Renal cortex interstitium (tissue), 11 donors: ENCODE measurements around the gene OR51E1. TPM values are rescaled to one million over a fixed set of nuclear protein-coding genes. Genes with fewer than 3 reads are reported as not detected.
A peak's percentile ranks its signal among the peaks of the same experiment; 100 is the strongest.

Source experiments
- DNase-seq, 11 donors: peaks; one replicate each; pipeline ENCODE4 v3.0.0-alpha.2; 2013; ENCODE audit warnings: low read depth in 9 of 11, low spot score in 4 of 11; ENCODE audit errors: extremely low read depth in 1 of 11
- polyA plus RNA-seq, 3 donors: library from polyadenylated mRNA; unstranded; fragments of 120-200 nt; gene quantifications; one replicate each; pipeline ENCODE4 v1.2.1, GENCODE V29; 2013; ENCODE audit not compliant: insufficient read length in 3 of 3

The OR51E1 gene
- polyA plus RNA-seq, 3 donors = 1.4 to 1.8 (median 1.4) TPM

DNA sequence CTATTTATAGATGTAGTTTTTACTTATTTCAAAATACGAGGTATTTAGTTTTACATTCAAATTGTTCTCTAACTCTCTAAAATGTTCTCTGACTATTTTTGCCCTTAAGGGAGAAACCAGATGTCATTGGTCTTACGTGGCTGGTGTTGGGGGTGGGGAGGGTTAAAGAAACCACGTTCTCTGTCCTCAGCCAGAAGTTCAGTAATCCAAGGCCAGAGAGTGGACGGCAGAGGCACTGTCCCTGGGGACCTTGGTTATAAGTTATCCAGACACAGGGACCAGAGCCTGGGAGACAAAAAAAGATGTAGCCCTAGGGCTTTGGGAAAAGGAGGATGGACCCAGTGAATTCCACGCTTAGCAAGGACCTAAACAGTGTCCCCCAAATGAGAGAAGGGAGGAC lies 706 bp upstream of the OR51E1 start:
- DNase-seq = no peak

DNA sequence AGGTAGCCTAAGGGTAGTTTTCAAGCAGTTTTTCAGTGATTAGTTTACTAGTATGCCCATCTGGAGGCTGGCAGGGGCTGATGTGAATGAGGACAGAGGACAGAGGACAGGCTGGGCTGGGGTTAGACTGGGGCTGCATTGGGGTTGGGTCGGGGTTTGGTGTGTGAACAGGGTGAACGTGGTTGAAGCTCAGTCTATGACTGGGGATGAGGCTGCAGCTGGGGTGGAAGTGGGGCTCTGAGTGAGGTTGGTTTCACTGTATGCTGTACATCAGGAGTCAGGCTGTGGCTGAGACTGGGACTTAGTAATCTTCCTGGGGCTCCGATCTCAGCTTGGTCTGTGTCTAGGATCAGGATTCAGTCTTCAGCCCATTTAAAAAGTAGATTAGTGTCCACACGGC lies 451 bp downstream of the OR51E1 start:
- DNase-seq = no peak

DNA sequence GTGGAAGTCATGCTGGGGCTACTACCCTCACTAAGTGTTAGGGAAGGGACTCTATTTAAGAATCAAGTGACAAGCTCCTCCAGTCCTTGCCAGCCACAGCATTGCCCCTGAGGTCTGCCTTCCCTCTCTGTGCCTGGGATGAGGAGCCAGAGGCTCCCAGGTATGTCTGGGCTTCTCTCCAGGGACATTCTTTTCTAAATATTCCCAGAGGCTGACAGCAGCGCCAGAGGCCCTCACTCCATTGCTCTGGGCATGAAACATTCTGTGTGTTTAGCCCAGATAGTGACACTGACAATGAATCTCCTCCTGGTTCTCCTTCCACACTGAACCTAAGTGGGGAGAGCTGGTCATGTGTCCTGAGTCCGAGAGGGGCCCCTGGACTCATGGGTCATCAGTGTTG lies 2.2 kb downstream of the OR51E1 start:
- DNase-seq = no peak

DNA sequence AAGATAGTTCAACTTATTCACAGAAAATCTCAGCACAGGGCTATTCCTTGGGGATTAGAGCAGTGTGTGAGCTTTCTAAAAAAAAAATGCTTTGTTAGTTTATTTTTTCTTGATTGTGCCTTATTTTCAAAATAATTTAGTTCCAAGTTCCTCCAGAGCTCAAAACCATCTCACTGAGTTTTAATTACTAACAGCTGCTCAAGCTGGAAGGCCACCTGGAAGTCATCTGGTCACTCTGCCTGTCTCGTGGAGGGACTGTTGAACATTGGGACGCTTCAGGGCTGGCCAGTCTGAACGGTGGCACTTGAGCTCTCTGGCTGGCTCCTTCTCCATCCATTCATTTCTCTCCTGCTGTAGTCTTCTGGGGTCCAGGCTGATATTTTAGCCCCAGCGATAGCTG lies 4.0 kb downstream of the OR51E1 start:
- DNase-seq = no peak

DNA sequence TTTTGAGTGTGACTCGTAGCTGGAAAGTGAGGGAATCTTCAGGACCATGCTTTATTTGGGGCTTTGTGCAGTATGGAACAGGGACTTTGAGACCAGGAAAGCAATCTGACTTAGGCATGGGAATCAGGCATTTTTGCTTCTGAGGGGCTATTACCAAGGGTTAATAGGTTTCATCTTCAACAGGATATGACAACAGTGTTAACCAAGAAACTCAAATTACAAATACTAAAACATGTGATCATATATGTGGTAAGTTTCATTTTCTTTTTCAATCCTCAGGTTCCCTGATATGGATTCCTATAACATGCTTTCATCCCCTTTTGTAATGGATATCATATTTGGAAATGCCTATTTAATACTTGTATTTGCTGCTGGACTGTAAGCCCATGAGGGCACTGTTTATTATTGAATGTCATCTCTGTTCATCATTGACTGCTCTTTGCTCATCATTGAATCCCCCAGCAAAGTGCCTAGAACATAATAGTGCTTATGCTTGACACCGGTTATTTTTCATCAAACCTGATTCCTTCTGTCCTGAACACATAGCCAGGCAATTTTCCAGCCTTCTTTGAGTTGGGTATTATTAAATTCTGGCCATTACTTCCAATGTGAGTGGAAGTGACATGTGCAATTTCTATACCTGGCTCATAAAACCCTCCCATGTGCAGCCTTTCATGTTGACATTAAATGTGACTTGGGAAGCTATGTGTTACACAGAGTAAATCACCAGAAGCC lies 11.0 kb downstream of the OR51E1 start:
- no peak for DNase-seq

DNA sequence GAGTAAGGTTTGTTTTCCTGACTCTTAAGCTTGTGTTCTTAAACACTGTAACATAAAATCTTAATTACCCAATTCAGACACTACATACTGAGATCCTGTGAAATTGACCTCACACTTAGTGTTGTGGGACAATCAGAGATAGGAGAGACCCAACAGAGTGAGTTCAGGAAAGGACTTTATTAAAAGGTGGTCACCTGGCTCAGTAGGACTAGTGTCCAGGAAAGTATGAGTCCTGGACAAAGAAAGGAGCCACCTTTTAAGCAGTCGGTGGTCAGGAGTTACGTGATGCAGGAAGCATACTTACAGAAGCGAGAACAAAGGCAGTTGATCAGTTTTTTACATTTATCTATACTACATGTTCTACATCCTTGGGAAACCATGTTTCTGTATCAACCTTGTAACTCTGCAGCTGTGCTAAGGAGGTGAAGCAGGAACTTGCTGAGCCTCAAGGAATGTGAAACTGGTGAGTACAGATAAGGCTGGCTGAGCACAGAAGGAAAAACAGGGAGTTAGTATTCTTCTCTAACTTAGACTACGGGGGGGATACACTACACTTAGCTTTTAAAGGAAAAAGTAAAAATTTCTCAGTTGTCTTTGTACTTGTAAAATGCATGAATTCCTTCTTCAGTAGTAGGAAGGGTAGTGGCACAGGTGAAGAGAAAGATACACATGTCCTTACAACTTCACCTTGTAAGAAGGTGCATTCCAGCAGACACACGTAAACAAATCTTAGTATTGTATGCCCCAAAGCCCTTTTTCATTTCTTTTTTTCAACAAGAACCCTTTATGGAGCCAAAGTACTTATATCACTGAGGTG lies 15.1 kb downstream of the OR51E1 start:
- no peak for DNase-seq

DNA sequence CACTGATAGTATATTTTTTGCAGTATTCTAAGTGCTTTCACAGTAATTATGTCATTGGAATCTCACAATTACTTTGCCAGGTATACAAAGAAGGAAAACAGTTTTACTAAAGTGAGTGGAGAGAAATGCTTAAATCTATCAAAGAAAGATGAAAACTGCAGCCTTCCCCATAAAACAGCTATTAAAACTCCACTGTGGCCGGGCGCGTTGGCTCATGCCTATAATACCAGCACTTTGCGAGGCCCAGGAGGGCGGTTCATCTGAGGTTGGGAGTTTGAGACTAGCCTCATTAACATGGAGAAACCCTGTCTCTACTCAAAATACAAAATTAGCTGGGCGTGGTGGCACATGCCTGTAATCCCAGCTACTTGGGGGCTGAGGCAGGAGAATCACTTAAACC lies 19.1 kb downstream of the OR51E1 start:
- no peak for DNase-seq

DNA sequence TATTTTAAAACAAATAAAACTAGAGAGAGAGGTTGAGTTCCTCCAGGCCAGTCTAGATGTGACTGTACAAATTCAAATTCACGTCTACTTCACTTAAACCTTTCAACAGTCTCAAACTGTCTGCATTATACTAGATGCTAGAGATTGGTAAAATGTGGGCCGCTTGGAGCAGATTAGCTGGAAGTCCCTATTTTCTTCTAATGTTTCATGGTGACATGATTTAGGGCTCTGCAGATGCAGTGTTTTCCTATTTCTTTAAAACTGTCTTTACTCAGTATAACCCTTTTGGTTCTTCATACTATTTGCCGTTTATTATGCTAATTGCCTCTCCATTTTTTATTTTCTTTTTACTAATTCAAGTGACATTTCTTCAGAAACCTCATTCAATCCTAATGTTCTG lies 20.4 kb downstream of the OR51E1 start:
- no peak for DNase-seq

DNA sequence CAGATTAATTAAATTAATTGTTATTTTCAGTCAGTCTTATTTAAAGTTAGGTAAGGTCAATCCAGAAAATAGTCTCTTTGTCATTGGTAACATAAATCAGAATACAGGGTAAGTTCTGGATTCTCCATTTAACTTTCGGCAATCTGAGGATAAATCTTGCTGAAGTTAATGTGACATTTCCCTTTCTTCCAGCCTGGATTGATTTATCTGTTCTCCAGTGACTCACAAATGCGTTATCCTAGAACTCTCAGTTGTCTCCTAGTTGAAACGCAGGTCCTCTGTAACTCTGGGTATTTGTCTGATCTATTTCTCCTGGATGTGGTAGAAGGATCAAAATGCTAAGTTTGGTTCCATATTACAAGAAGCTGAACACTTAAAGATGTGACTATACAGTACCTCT lies 21.0 kb downstream of the OR51E1 start:
- no peak for DNase-seq

DNA sequence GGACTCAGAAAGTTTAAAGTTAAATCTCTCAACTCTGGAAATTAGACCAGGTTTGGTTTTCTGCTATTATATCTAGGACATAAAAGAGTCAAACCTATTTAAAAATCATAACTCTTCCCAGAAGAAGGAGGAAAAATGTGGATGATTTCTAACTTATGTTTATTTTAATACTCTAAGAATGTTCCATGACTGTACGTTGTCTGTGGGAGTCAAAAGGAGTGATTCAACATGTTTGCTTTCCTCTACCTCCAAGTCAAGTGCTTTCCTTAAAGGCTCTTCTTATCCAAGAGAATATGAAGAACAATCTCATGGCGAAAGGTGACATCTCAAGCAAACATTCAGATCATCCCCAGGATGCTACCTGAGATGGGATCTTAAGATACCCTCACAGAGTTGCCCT lies 21.6 kb downstream of the OR51E1 start:
- no peak for DNase-seq

DNA sequence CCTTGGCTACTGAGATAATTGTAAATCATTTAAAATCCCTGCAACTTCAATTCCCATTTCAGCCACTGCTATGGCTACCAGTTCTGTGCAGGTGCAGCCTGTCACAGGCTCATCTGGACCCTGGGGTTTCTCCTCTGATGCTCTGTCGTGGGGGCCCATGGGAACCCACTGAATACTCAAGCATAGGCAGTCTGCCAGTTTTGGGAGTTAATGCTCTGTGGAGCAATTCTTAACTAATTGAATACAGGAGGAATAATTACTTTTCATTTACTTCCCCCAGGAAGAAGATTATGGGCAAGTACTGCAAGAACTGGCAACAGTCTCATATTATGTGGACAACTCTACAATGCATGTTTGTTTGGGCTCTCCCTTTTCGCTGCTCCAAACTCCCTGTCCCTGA lies 28.0 kb downstream of the OR51E1 start:
- DNase-seq = no peak

DNA sequence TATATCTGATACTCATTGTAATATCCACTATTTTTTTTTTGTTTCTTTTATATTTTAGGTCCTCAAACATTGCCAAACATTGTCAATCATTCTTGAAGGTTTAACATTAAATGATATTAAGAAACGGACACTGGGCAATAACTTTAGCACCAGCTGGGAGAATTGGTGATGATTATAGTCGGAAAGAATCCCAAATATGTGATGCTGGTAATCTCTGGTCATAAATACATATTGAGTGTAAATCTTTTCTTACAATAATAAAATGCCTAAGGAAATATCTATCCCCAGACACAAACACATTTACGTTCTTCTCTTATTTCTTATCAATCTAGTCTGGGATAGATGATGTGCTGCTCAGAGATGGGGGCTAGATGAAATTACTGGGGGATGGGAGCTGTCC lies 28.7 kb downstream of the OR51E1 start:
- DNase-seq = no peak

DNA sequence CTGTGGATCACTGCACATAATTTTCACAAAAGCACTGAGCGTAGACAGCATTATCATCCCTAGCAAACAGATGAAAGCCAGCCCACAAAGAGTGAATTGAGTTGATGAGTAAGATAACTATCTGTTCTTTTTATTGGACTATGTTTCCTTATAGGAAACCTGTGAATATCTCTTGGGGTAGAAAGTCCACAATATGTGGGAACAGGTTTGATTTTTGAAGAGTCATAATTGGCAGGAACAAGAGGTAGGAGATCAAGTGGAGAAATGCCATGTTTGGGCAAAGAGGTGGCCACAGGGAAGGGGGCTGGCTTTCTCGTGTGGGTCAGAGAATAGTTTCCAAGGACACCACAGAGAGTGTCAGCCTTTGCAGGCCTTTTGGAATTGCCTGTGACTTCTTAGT lies 30.0 kb downstream of the OR51E1 start:
- DNase-seq = no peak

DNA sequence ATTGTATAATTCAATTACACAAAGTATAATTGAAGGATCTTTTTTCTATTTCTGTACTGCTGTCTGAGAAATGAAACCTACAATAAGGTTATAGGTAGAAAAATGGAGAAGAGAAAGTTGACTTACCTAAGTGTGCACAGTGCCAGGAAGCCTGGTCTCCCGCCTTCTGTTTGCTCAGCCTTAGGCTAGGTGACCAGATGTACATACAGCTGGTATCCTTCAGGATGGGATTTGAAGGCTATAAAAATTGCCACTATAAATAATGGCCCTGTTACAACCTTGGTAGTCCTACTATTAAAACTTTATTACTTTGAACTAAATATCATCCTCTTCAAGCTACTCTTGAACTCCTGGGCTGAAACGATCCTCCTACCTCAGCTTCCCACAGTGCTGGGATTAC lies 34.2 kb downstream of the OR51E1 start:
- peak in 3 of 11 donors; percentile 25 to 66 (median 53) for DNase-seq

DNA sequence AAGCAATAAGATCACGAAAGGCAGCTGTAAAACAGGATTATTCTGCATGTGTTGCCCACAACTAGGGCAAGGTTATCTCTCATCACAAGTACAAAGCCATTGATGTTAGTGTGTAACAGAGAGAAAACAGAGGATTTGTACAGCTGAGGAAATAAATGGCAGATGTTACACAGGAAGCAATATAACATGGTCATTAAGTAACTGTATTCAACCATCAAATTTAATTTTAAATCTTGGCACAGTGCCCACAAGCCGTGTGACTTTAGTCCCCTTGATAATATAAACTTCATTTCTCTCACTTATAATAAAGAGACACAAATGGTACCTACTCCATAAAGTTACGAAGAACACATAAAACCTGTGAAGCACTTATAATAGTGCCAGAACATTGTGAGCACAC lies 36.6 kb downstream of the OR51E1 start:
- DNase-seq = peak in 1 of 11 donors; percentile 46

DNA sequence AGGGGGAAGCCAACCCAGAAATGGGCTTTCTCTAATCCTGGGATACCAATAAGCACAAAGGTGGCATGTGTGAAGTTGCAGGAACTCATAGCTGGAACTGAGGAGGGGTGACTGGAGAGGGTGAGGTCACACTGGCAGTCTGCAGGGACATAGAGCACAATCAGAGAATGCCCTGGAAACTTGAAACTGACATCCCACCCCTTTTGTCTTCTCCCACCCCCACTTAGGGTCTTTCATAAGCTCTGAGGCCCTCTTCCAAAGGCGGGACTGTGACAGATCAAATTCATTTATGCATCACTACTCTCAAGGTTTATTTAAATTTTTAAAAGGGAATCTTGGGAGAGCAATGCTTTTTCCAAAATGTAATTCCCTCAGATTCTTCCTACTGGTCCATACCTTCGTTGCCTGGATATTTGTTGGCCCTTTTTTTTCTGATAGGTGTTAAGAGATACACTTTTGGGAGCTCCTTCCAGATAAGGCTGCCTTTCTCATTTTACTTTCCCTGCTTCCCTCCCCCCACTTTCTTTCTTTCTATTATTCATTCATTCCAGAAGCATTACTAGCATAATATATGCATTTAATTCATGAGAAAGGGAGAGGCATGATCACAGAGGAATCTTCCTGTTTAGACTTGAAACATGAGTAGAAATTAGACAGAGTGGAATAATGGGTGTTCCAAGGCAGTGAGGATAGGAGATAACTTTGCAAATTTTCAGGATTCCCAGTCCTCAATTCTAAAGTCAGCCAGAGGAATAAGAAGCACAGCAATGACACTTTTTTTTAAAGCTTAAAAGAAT lies 39.0 kb downstream of the OR51E1 start:
- no peak for DNase-seq

DNA sequence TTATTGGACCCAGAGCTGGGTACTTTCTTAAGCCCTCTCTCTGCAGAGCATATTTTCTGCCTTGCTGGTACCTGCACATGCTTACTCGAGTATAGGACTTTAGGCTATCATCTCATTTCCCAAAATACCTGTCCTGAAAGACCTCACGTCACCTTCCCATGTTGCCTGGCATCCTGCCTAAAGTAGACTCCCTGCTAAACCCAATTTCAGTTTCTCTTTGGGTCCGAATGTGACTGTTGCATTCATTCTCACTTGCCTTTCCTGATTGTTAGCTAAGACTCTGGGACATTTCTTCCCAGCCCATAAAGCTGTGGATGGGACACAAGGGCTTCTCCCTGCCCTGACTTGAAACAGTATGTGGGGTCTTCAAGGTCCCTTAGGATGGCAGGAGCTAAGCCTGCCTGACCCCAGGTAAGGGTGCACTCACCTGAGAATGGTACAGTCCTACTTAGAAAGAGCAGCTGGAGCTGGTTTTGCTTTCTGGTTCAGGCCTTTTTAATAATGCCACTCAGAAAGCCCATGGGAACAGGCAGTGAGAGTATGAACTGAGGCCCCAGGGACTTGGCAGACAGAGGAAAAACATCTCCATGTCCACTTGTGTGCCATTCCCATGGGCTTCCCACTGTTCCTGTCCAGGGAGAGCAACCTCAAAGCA lies 41.0 kb downstream of the OR51E1 start:
- no peak for DNase-seq

DNA sequence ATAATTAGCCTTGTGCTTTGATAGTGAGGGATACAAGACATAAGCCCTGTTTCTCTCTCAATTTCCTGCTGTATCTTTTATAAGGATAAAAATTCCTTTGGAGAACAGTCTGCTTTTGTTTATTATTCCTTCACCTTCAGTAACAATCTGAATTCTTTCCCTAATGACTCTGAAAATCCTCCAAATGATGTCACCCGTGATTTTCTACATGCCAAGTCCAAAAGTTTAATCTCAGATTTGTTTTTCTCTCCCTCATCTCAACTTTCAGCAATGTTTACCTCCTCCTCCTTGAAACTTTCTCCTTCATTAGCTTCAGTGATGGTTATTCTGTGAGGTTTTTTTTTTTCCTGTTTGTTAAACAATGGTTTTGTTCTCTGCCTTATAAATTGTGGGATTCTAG lies 51.7 kb downstream of the OR51E1 start:
- no peak for DNase-seq

DNA sequence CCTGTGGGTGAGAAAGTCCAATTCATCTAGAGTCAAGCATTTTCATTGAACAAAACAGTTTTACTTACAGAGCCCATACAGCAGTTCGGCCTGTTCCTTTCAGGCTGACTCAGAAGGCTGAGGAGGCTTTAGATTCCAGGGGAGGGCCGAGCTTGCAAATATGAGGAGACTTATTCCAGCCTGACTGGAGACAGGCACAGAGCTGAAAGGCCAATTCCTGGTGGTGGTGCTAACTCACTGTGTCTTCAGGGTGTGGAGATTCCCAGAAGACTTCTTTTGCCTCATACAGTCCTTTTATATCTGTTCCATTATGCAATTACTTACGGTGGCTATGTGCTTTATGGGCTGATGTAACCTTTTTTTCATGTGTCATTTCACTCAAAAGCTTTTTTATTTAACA lies 53.8 kb downstream of the OR51E1 start, which contains the start of gene OR51E2:
Gene OR51E2, minus strand, starts transcription at position 269 of the 400 bp plus-strand sequence. CDS start 15,142 bp downstream, outside the sequence.
- DNase-seq = no peak
